Measurements from ENCODE around the gene CDKN3. TPM values are rescaled to one million over a fixed set of nuclear protein-coding genes. Genes with fewer than 3 reads are reported as not detected.

The CDKN3 gene
- total RNA-seq, 4 donors from 2014 or later, result 1.3 to 2.9 (median 2.1) TPM

- no peak overlapping the region for H3K4me3 ChIP-seq (ENCODE audit: low read depth, poor library complexity, severe bottlenecking)
- no peak for DNase-seq (ENCODE audit: low spot score in 2 of 2)
- intact Hi-C loops (cut with DNase I; ENCODE audit: low total_unique reads), result no loop called here
- WGBS, 2 donors, result 14 to 20% methylated on average over 3 of the region's 3 CpGs
- TF ChIP-seq POLR2A (IDR thresholded peaks at IDR 0.05), result no peak
- no peak for TF ChIP-seq CTCF (IDR thresholded peaks at IDR 0.05)
Observed at GRCh38 chr14:54350203-54350602, 46.6 kb upstream of the CDKN3 start.

GRCh38 chr14:54353266-54353665 lies 43.5 kb upstream of the CDKN3 start:
- WGBS, 2 donors, result 83 to 86% methylated on average over 6 of the region's 6 CpGs
- H3K4me3 ChIP-seq (ENCODE audit: low read depth, poor library complexity, severe bottlenecking), result no peak overlapping the region
- intact Hi-C loops (cut with DNase I; ENCODE audit: low total_unique reads), result no loop called here
- DNase-seq (ENCODE audit: low spot score in 2 of 2), result no peak
- TF ChIP-seq POLR2A (IDR thresholded peaks at IDR 0.05), result no peak
- TF ChIP-seq CTCF (IDR thresholded peaks at IDR 0.05), result no peak

GRCh38 chr14:54353694-54354093 lies 43.1 kb upstream of the CDKN3 start:
- TF ChIP-seq POLR2A (IDR thresholded peaks at IDR 0.05) (no peak), CTCF (IDR thresholded peaks at IDR 0.05) (no peak)
- DNase-seq (ENCODE audit: low spot score in 2 of 2), result no peak
- intact Hi-C loops (cut with DNase I; ENCODE audit: low total_unique reads), result no loop called here
- no peak overlapping the region for H3K4me3 ChIP-seq (ENCODE audit: low read depth, poor library complexity, severe bottlenecking)
- 90 to 93% methylated on average over 2 of the region's 2 CpGs for WGBS, 2 donors

GRCh38 chr14:54354096-54354495 lies 42.7 kb upstream of the CDKN3 start:
- DNase-seq (ENCODE audit: low spot score in 2 of 2), result no peak
- H3K4me3 ChIP-seq (ENCODE audit: low read depth, poor library complexity, severe bottlenecking), result no peak overlapping the region
- intact Hi-C loops (cut with DNase I; ENCODE audit: low total_unique reads), result no loop called here
- TF ChIP-seq CTCF (IDR thresholded peaks at IDR 0.05) (no peak), POLR2A (IDR thresholded peaks at IDR 0.05) (no peak)

- H3K4me3 ChIP-seq (ENCODE audit: low read depth, poor library complexity, severe bottlenecking), result no peak overlapping the region
- DNase-seq (ENCODE audit: low spot score in 2 of 2), result no peak
- intact Hi-C loops (cut with DNase I; ENCODE audit: low total_unique reads), result no loop called here
- TF ChIP-seq POLR2A (IDR thresholded peaks at IDR 0.05) (no peak), CTCF (IDR thresholded peaks at IDR 0.05) (no peak)
Observed at GRCh38 chr14:54354968-54355641, 41.7 kb upstream of the CDKN3 start.

GRCh38 chr14:54355698-54356097 lies 41.1 kb upstream of the CDKN3 start:
- TF ChIP-seq CTCF (IDR thresholded peaks at IDR 0.05) (no peak), POLR2A (IDR thresholded peaks at IDR 0.05) (no peak)
- intact Hi-C loops (cut with DNase I; ENCODE audit: low total_unique reads), result no loop called here
- no peak for DNase-seq (ENCODE audit: low spot score in 2 of 2)
- no peak overlapping the region for H3K4me3 ChIP-seq (ENCODE audit: low read depth, poor library complexity, severe bottlenecking)
- 47 to 90% methylated on average over 2 of the region's 2 CpGs for WGBS, 2 donors
